GM12891 (cell line): Measurements from ENCODE around the gene SLC39A13.

Experiments used
- POLR2A ChIP-seq: IDR thresholded peaks from 2 replicates; pipeline ENCODE4 v1.6.1; 2011; ENCODE audit warnings: low read depth, low read length, control low read depth
- POLR2AphosphoS5 ChIP-seq: IDR thresholded peaks from 2 replicates; pipeline ENCODE4 v1.6.1; 2011; ENCODE audit warnings: low read depth, low read length, control low read depth
- SPI1 ChIP-seq: IDR thresholded peaks from 2 replicates; pipeline ENCODE4 v1.6.1; 2011; ENCODE audit warnings: low read depth, low read length, control low read depth
- TAF1 ChIP-seq: IDR thresholded peaks from 2 replicates; pipeline ENCODE4 v1.6.1; 2011; ENCODE audit warnings: low read depth, low read length, control low read depth

DNA sequence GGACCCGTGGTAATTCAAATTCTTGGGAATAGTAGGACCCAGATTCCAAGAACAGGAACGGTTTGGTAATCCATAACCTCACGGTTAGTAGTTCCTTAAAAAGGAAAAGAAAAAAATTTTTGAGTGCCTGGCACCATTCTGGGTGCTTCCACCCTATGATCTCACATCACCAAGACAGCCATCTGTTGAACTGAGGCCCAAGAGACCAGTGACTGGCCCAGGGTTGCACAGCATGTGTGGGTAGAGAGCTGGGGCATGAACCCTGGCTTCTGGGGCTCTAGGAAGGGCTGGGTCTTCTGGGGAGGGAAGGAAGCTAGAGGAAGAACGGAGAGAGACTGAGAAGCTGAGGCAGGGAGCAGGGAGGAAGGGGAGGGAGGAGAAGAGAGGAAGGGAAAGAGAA is 25.3 kb upstream of the SLC39A13 start:
- TF ChIP-seq POLR2A (no peak), POLR2AphosphoS5 (no peak), SPI1 (no peak), TAF1 (no peak)
